Lower leg skin (tissue), 4 donors: ENCODE data around the gene TPO. TPM values are rescaled to one million over a fixed set of nuclear protein-coding genes. Genes with fewer than 3 reads are reported as not detected.

Experiments
- DNase-seq, 2 donors: peaks; one replicate each; pipeline ENCODE4 v3.0.0-alpha.2; 2019; ENCODE audit warnings: low spot score in 2 of 2
- H3K4me3 ChIP-seq: fragments of 200-600 bp; sonication (generic); 2 replicates; pipeline ENCODE4 v1.5.1; 2017; ENCODE audit warnings: mild to moderate bottlenecking, low read depth; ENCODE audit not compliant: poor library complexity, severe bottlenecking
- CTCF ChIP-seq, 3 donors: fragments of 450-650 bp; IDR thresholded peaks; one replicate each; pipeline ENCODE4 v1.5.1; 2016; ENCODE audit warnings: antibody characterized with exemption in 3 of 3, mild to moderate bottlenecking in 3 of 3, moderate library complexity in 2 of 3
- POLR2A ChIP-seq, 2 donors: fragments of 450-650 bp; IDR thresholded peaks; one replicate each; pipeline ENCODE4 v1.6.1; 2016 to 2017; ENCODE audit warnings: antibody characterized with exemption in 2 of 2, mild to moderate bottlenecking in 1 of 2, moderate library complexity in 1 of 2
- WGBS, 2 donors: methylation state at CpG; one replicate each; pipeline ENCODE4 v1.1.5; 2018; 5-methylcytosine and 5-hydroxymethylcytosine counted together
- intact Hi-C: fragments of 100-400 bp; cut with DNase I; formaldehyde crosslinking; loops from one replicate; pipeline ENCODE4 v1.15.0; 2023; ENCODE audit warnings: low total_unique reads
- total RNA-seq, 4 donors: library from RNA; depleted of rRNA; stranded (reverse); fragments of >200 nt; gene quantifications; one replicate each; pipeline ENCODE4 v1.1.0, GENCODE V29; 2016

The TPO gene
- total RNA-seq, 4 donors from 2014 or later = 0.64 to 5.9 (median 2.2) TPM

- intact Hi-C loops = no loop called here
- DNase-seq = no peak
- WGBS, 2 donors = 42 to 55% methylated on average over 4 of the region's 4 CpGs
- TF ChIP-seq POLR2A (IDR thresholded peaks at IDR 0.05) = no peak
- no peak for TF ChIP-seq CTCF (IDR thresholded peaks at IDR 0.05)
- H3K4me3 ChIP-seq = no peak overlapping the region
Observed at GRCh38 chr2:1510176-1510575, 96.9 kb downstream of the TPO start.

GRCh38 chr2:1511455-1511854 lies 98.2 kb downstream of the TPO start:
- intact Hi-C loops = no loop called here
- DNase-seq = no peak
- TF ChIP-seq CTCF (IDR thresholded peaks at IDR 0.05) (no peak), POLR2A (IDR thresholded peaks at IDR 0.05) (no peak)
- no peak overlapping the region for H3K4me3 ChIP-seq
- WGBS, 2 donors = 64 to 65% methylated on average over 4 to 5 of the region's 6 CpGs

- intact Hi-C loops = no loop called here
- DNase-seq = no peak
- H3K4me3 ChIP-seq = no peak overlapping the region
- TF ChIP-seq POLR2A (IDR thresholded peaks at IDR 0.05) = no peak
- TF ChIP-seq CTCF (IDR thresholded peaks at IDR 0.05) = no peak
- WGBS, 2 donors = 90 to 91% methylated on average over 33 to 36 of the region's 36 CpGs
Observed at GRCh38 chr2:1512321-1513289, 99.3 kb downstream of the TPO start.

- intact Hi-C loops = no loop called here
- DNase-seq = no peak
- WGBS, 2 donors = 76 to 77% methylated on average over 15 to 18 of the region's 18 CpGs
- TF ChIP-seq CTCF (IDR thresholded peaks at IDR 0.05) (no peak), POLR2A (IDR thresholded peaks at IDR 0.05) (no peak)
- no peak overlapping the region for H3K4me3 ChIP-seq
Observed at GRCh38 chr2:1514391-1515072, 101.3 kb downstream of the TPO start.

- no peak for DNase-seq
- WGBS, 2 donors = 74 to 80% methylated on average over 8 of the region's 8 CpGs
- intact Hi-C loops = no loop called here
- H3K4me3 ChIP-seq = no peak overlapping the region
- TF ChIP-seq POLR2A (IDR thresholded peaks at IDR 0.05) (no peak), CTCF (IDR thresholded peaks at IDR 0.05) (no peak)
Observed at GRCh38 chr2:1515073-1515430, 101.8 kb downstream of the TPO start.
